OCI-LY3 (cell line): ENCODE results near the gene AFMID.

ENCODE experiments used
- H2AFZ ChIP-seq: fragments of 200-600, 300-600 bp; shearing (Covaris generic); 2 replicates; pipeline ENCODE4 v1.6.0; 2014; ENCODE audit warnings: antibody characterized with exemption, low read depth, low read length
- H3K27ac ChIP-seq: fragments of 200-600, 300-600 bp; sonication (generic); 2 replicates; pipeline ENCODE4 v1.5.1; 2014; ENCODE audit warnings: mild to moderate bottlenecking, low read length, moderate library complexity, mixed read lengths
- H3K27me3 ChIP-seq: fragments of 200-600, 300-600 bp; sonication (generic); 2 replicates; pipeline ENCODE4 v1.6.1; 2014; ENCODE audit warnings: low read depth, low read length, mixed read lengths
- H3K36me3 ChIP-seq: fragments of 200-600, 300-600 bp; sonication (generic); replicated peaks from 2 replicates; pipeline ENCODE3; 2014; ENCODE audit warnings: low read depth, low read length, mixed read lengths
- H3K4me1 ChIP-seq: fragments of 300-600, 200-600 bp; sonication (generic); 2 replicates; pipeline ENCODE4 v1.6.1; 2014; ENCODE audit warnings: low read length, mixed read lengths
- H3K4me2 ChIP-seq: fragments of 200-600, 300-600 bp; sonication (generic); 2 replicates; pipeline ENCODE4 v1.6.1; 2014; ENCODE audit warnings: low read length, mixed read lengths
- H3K4me3 ChIP-seq: fragments of 300-600, 200-600 bp; sonication (generic); 2 replicates; pipeline ENCODE4 v1.5.1; 2014; ENCODE audit warnings: antibody characterized with exemption, mild to moderate bottlenecking, low read length, moderate library complexity
- H3K79me2 ChIP-seq: fragments of 300-600, 200-600 bp; shearing (Covaris generic); 2 replicates; pipeline ENCODE4 v1.6.1; 2014; ENCODE audit warnings: mild to moderate bottlenecking, low read length, mixed read lengths
- H3K9ac ChIP-seq: fragments of 300-600, 200-600 bp; shearing (Covaris generic); 2 replicates; pipeline ENCODE4 v1.6.0; 2014; ENCODE audit warnings: mild to moderate bottlenecking, low read length, moderate library complexity
- H3K9me3 ChIP-seq: fragments of 200-600, 300-600 bp; shearing (Covaris generic); 2 replicates; pipeline ENCODE4 v1.6.1; 2014; ENCODE audit warnings: low read length, mixed read lengths; ENCODE audit not compliant: insufficient read depth
- H4K20me1 ChIP-seq: fragments of 200-600, 300-600 bp; sonication (generic); 2 replicates; pipeline ENCODE4 v1.6.1; 2016; ENCODE audit warnings: low read length, mixed read lengths; ENCODE audit not compliant: insufficient read depth
- EZH2phosphoT487 ChIP-seq: fragments of 200-600 bp; shearing (Covaris generic); IDR thresholded peaks from 2 replicates; pipeline ENCODE4 v1.6.1; 2018; ENCODE audit warnings: antibody characterized with exemption, mixed run types, low read depth
- TF ChIP-seq, protein P1 (sequence below): fragments of 200-600, 300-600 bp; sonication (generic); IDR thresholded peaks from 2 replicates; pipeline ENCODE4 v1.5.1; 2014; ENCODE audit warnings: antibody characterized with exemption, low read length, low read depth

Gene AFMID

DNA sequence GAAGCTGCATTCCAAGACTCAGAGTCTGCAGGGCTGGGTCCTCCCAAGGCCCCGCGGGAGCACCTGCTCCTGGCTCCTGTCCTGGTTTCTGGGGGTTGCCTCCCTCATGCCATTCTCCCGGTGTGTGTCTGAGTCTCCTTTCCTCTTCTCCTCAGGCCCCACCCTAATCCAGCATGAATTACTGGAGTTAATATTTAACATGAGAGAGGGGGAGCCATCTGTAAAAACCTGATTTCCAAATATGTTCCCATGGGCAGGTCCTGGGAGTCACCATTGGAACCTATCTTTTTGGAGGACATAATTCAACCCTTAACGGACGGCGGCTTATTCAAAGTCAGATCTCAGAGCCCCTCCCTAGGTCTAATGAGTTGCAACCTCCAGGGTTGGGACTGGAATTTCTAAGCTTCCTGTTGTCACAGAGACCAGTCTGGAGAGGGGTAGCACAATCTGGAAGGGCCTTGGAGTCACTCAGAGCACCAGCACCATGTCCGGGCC, 35.6 kb upstream of the AFMID start:
- H4K20me1 ChIP-seq: no peaks in the 10 kb centered on the region
- H3K9ac ChIP-seq: peak overlapping the region; percentile 26; the same call in 1 of the 2 replicates
- no peaks in the 10 kb centered on the region for H3K36me3 ChIP-seq
- H3K27me3 ChIP-seq: no peaks in the 10 kb centered on the region
- H3K27ac ChIP-seq: peak overlapping the region; percentile 98
- H3K9me3 ChIP-seq: no peaks in the 10 kb centered on the region
- H3K4me3 ChIP-seq: no peak overlapping the region
- peaks cover 94% of the 10 kb centered on the region for H3K4me1 ChIP-seq
- peak overlapping the region; percentile 10; the same call in 1 of the 2 replicates for H3K4me2 ChIP-seq
- H3K79me2 ChIP-seq: 0 out of 2 replicates have a peak, but pooled peaks cover 2% of the 10 kb centered on the region
- H2AFZ ChIP-seq: no peak overlapping the region
- TF ChIP-seq EZH2phosphoT487: no peak
- TF ChIP-seq, protein P1, sequence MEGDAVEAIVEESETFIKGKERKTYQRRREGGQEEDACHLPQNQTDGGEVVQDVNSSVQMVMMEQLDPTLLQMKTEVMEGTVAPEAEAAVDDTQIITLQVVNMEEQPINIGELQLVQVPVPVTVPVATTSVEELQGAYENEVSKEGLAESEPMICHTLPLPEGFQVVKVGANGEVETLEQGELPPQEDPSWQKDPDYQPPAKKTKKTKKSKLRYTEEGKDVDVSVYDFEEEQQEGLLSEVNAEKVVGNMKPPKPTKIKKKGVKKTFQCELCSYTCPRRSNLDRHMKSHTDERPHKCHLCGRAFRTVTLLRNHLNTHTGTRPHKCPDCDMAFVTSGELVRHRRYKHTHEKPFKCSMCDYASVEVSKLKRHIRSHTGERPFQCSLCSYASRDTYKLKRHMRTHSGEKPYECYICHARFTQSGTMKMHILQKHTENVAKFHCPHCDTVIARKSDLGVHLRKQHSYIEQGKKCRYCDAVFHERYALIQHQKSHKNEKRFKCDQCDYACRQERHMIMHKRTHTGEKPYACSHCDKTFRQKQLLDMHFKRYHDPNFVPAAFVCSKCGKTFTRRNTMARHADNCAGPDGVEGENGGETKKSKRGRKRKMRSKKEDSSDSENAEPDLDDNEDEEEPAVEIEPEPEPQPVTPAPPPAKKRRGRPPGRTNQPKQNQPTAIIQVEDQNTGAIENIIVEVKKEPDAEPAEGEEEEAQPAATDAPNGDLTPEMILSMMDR: no peak

- H3K27me3 ChIP-seq: no peaks in the 10 kb centered on the region
- no peaks in the 10 kb centered on the region for H3K36me3 ChIP-seq
- no peaks in the 10 kb centered on the region for H4K20me1 ChIP-seq
- H3K9ac ChIP-seq: peak overlapping the region; percentile 67
- peaks cover 88% of the 10 kb centered on the region for H3K4me1 ChIP-seq
- H3K4me3 ChIP-seq: peak overlapping the region; percentile 20; the same call in 1 of the 2 replicates
- TF ChIP-seq, protein P1: no peak
- no peak for TF ChIP-seq EZH2phosphoT487
- H2AFZ ChIP-seq: no peak overlapping the region
- H3K27ac ChIP-seq: peak overlapping the region; percentile 98
- H3K4me2 ChIP-seq: peak overlapping the region; percentile 61
- no peaks in the 10 kb centered on the region for H3K79me2 ChIP-seq
- H3K9me3 ChIP-seq: no peaks in the 10 kb centered on the region
Observed at GRCh38 chr17:78154903-78155811, 32.0 kb upstream of the AFMID start.

DNA sequence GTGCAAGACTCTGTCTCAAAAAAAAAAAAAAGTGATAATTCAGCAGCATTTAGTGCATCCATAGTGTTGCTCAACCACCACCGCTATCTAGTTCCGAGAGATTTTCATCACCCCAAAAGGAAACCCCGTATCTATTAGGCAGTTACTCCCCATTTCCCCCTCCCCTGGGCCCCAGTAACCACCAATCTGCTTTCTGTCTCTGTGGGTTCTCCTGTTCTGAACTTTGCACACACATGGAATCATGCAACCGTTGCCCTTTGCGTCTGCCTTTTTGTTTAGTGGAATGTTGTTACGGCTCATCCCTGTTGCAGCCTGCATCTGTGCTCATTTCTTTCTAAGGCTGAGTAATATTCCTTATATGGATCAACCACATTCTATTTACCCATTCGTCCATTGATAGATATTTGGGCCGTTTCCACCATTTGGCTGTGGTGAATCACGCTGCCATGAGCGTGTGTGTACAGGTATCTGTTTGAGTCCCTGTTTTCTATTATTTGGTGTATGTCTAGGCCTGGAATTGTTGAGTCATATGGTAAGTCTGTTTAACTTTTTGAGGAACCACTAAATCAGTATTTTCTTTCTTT, 27.5 kb upstream of the AFMID start:
- H3K4me3 ChIP-seq: peak overlapping the region; percentile 15
- H3K36me3 ChIP-seq: peaks cover 6% of the 10 kb centered on the region
- H3K9me3 ChIP-seq: no peaks in the 10 kb centered on the region
- H3K4me1 ChIP-seq: peaks cover 52% of the 10 kb centered on the region
- H2AFZ ChIP-seq: peak overlapping the region; percentile 19; the same call in 1 of the 2 replicates
- H3K9ac ChIP-seq: peak overlapping the region; percentile 72
- H4K20me1 ChIP-seq: no peaks in the 10 kb centered on the region
- no peaks in the 10 kb centered on the region for H3K27me3 ChIP-seq
- peak overlapping the region; percentile 54 for H3K4me2 ChIP-seq
- peak overlapping the region; percentile 82 for H3K27ac ChIP-seq
- TF ChIP-seq EZH2phosphoT487: no peak
- TF ChIP-seq, protein P1: no peak
- no peaks in the 10 kb centered on the region for H3K79me2 ChIP-seq
